ENCODE data around the gene RRP1.
"Not testable (repeated sequence)": the region's sequence is repeated elsewhere in the genome, so short reads cannot be mapped to it uniquely, and the experiment has no call there.

DNA sequence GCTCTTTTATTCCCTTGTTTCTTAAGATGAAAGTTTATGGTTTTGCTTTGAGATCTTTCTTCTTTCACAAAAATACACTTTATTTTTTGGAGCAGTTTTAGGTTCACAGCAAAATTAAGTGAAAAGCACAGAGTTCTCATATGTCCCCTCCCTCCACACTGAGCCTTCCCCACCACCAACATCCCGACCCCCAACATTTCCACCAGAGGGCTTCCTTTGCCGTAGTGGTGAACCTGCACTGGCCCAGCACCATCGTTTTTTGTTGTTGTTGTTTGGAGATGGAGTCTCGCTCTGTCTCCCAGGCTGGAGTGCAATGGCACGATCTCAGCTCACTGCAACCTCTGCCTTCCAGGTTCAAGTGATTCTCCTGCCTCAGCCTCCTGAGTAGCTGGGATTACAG is 55.5 kb downstream of the RRP1 start:
- TF ChIP-seq, protein P1, sequence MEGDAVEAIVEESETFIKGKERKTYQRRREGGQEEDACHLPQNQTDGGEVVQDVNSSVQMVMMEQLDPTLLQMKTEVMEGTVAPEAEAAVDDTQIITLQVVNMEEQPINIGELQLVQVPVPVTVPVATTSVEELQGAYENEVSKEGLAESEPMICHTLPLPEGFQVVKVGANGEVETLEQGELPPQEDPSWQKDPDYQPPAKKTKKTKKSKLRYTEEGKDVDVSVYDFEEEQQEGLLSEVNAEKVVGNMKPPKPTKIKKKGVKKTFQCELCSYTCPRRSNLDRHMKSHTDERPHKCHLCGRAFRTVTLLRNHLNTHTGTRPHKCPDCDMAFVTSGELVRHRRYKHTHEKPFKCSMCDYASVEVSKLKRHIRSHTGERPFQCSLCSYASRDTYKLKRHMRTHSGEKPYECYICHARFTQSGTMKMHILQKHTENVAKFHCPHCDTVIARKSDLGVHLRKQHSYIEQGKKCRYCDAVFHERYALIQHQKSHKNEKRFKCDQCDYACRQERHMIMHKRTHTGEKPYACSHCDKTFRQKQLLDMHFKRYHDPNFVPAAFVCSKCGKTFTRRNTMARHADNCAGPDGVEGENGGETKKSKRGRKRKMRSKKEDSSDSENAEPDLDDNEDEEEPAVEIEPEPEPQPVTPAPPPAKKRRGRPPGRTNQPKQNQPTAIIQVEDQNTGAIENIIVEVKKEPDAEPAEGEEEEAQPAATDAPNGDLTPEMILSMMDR (IDR thresholded peaks at IDR 0.05) = not testable (repeated sequence)
- TF ChIP-seq POLR2A (IDR thresholded peaks at IDR 0.05) = not testable (repeated sequence)
